Esophagus (tissue), 2 donors: ENCODE data around the gene DIRAS3. TPM values are rescaled to one million over a fixed set of nuclear protein-coding genes. Genes with fewer than 3 reads are reported as not detected.

Source experiments
- H3K27ac ChIP-seq, 2 donors: one replicate each; pipeline ENCODE4 v1.5.1; 2013; ENCODE audit warnings: low read depth in 2 of 2, mild to moderate bottlenecking in 2 of 2, inconsistent platforms in 1 of 2, low read length in 1 of 2, moderate library complexity in 1 of 2
- H3K27me3 ChIP-seq, 2 donors: one replicate each; pipeline ENCODE4 v1.6.1; 2013; ENCODE audit warnings: low read length in 2 of 2, control low read depth in 1 of 2, mild to moderate bottlenecking in 1 of 2; ENCODE audit not compliant: insufficient read depth in 2 of 2, control insufficient read depth in 1 of 2
- H3K36me3 ChIP-seq, 2 donors: one replicate each; pipeline ENCODE4 v1.6.1; 2013; ENCODE audit warnings: low read length in 1 of 2; ENCODE audit not compliant: control insufficient read depth in 2 of 2, insufficient read depth in 2 of 2
- H3K4me1 ChIP-seq, 2 donors: one replicate each; pipeline ENCODE4 v1.6.1; 2013; ENCODE audit warnings: low read length in 1 of 2; ENCODE audit not compliant: control insufficient read depth in 2 of 2, insufficient read depth in 2 of 2
- H3K4me3 ChIP-seq, 2 donors: one replicate each; pipeline ENCODE4 v1.5.1; 2013; ENCODE audit warnings: low read length in 2 of 2, mild to moderate bottlenecking in 2 of 2, low read depth in 1 of 2, moderate library complexity in 1 of 2
- H3K9me3 ChIP-seq, 2 donors: one replicate each; pipeline ENCODE4 v1.6.1; 2013; ENCODE audit warnings: mild to moderate bottlenecking in 2 of 2, low read depth in 1 of 2, low read length in 1 of 2, moderate library complexity in 1 of 2; ENCODE audit not compliant: control insufficient read depth in 2 of 2, insufficient read depth in 1 of 2
- WGBS, 2 donors: extraction: QIAGEN DNeasy Blood & Tissue Kit; methylation state at CpG; one replicate each; pipeline ENCODE4 v1.1.7; 2013; 5-methylcytosine and 5-hydroxymethylcytosine counted together
- polyA plus RNA-seq, 2 donors: library from polyadenylated mRNA; stranded (reverse); fragments of 200-250 nt; gene quantifications; one replicate each; pipeline ENCODE4 v1.2.3, GENCODE V29; 2013
- donor health status: healthy with polysubstance abuse.
- donor health status: Bipolar disorder and iron deficiency.

The DIRAS3 gene, protein sequence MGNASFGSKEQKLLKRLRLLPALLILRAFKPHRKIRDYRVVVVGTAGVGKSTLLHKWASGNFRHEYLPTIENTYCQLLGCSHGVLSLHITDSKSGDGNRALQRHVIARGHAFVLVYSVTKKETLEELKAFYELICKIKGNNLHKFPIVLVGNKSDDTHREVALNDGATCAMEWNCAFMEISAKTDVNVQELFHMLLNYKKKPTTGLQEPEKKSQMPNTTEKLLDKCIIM
- 1 to 10 TPM; 1.6 to 2.7 TPM for polyA plus RNA-seq

DNA sequence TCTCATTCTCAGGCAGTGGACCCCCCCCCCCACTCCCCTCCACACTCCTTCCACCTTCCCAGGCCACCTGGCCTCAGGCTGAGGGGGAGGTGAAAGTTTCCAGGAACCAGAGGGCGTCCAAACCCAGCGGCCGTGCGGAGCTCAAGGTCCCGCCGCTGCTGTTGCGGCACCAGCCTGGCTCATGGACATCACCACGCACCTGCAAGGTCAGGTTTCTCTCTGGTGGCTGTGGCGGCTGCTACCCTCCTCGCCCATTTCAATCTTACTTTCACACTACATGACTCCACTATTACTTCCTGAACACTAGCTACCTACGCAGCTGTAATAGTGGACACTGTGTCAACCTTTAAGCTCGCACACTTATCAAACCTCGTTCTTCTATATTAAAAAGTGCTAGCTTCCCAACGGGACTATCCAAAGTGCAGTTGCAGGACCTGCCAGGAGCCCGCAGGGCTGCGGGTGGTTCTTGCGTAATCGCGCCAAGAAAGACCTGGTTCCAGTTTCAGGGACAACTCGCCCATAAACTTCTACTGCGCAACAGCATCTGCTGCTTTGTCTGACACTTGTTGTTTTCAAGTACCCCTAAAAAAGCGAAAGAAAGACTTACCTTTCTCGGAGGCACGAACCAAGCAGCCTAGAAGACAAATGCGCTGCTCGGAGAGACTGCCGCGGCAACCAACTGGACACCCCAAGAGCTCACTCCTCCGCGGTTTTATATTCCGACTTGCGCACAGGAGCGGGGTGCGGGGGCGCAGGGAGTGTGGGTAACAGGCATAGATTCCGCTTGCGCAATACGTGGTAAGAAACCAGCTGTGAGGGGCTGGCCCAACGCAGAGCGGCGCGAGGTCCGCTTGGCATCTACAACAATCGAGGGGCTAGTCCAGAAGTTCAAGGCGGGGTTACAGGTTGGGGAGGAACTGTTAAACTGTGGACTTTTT is at the start of gene DIRAS3:
Gene DIRAS3, minus strand, starts transcription at position 687 of the 938 bp plus-strand sequence. CDS start 3,330 bp downstream, outside the sequence.
- H3K9me3 ChIP-seq, result peaks cover 0 to 5% of the 10 kb centered on the region in 2 donors
- no peak within 1 kb of the TSS for H3K27ac ChIP-seq
- peak within 1 kb of the TSS; percentile 45 to 48 for H3K4me3 ChIP-seq
- WGBS, 2 donors, result 54 to 63% methylated on average over 45 of the region's 45 CpGs
- H3K36me3 ChIP-seq, result no peaks in the 10 kb centered on the region
- H3K4me1 ChIP-seq, result no peaks in the 10 kb centered on the region
- H3K27me3 ChIP-seq, result no peaks in the 10 kb centered on the region

DNA sequence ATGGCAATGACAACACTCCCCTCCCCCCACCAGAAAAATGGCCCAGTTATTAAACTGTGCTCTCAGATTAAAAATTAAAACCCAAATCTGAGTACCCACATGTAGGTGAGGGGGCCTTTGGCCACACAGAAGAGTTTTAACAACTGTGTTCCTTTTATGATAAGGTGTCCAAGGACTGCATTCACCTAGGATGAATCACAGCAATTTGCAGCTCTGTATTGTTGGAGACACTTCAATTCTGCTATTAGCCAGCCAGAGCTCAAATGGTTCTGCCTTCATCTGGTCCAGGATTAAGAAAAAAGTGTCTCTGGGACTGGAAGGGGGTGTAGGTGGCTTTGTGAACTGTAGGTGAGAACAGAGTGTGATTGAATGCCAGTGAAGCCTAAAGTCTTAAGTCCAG is 43.3 kb upstream of the DIRAS3 start:
- no peaks in the 10 kb centered on the region for H3K4me1 ChIP-seq
- no peaks in the 10 kb centered on the region for H3K9me3 ChIP-seq
- H3K27me3 ChIP-seq, result no peaks in the 10 kb centered on the region
- no peaks in the 10 kb centered on the region for H3K36me3 ChIP-seq
- H3K27ac ChIP-seq, result no peak overlapping the region
- H3K4me3 ChIP-seq, result no peak overlapping the region

DNA sequence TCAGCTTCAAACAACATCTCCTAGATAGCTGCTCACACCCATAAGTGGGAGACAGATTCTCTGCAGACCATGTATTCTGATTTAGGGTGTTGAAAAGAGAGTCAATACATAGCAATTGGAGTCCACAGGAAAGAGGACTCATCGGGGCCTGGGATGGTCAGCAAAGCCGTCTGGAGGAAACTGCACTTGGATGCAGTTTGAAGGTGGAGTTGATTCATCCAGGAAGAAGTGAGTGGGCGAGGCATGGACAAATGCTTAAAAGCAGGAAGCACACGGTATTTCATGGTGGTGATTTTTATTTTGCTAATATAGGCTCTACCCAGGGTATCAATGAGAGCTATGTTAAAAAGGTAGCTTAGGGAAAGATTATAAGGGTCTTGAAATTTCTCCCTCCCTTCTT is 36.8 kb upstream of the DIRAS3 start:
- no peaks in the 10 kb centered on the region for H3K36me3 ChIP-seq

DNA sequence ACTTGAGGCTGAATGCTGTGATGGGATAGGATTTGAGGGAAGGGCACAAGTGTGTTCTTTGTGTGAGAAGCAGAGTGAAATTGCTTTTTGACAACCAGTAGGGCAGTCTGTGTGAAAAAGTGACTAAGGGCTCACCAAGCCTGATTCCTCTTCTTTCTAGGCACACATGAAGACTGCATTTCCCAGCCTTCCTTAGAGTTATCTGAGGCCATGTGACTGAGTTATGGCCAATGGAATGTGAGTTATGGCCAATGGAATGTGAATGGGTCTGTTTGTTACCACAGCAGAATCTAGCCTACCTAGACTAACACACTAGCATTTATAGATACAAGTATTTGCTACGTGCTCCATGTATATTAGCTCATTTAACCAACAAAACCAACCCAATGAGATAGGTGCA is 35.3 kb upstream of the DIRAS3 start:
- WGBS, 2 donors, result 78 to 88% methylated on average over 1 of the region's 1 CpG
- no peaks in the 10 kb centered on the region for H3K36me3 ChIP-seq
- H3K27me3 ChIP-seq, result no peaks in the 10 kb centered on the region
- no peak overlapping the region for H3K4me3 ChIP-seq
- H3K27ac ChIP-seq, result no peak overlapping the region
- no peaks in the 10 kb centered on the region for H3K4me1 ChIP-seq
- peaks cover 0 to 5% of the 10 kb centered on the region in 2 donors for H3K9me3 ChIP-seq

More for the DNA sequence above, 36.8 kb upstream of the DIRAS3 start:
- no peaks in the 10 kb centered on the region for H3K27me3 ChIP-seq
- H3K27ac ChIP-seq, result no peak overlapping the region
- 72 to 79% methylated on average over 4 of the region's 4 CpGs for WGBS, 2 donors
- peaks cover 0 to 5% of the 10 kb centered on the region in 2 donors for H3K9me3 ChIP-seq
- H3K4me1 ChIP-seq, result no peaks in the 10 kb centered on the region
- H3K4me3 ChIP-seq, result no peak overlapping the region

DNA sequence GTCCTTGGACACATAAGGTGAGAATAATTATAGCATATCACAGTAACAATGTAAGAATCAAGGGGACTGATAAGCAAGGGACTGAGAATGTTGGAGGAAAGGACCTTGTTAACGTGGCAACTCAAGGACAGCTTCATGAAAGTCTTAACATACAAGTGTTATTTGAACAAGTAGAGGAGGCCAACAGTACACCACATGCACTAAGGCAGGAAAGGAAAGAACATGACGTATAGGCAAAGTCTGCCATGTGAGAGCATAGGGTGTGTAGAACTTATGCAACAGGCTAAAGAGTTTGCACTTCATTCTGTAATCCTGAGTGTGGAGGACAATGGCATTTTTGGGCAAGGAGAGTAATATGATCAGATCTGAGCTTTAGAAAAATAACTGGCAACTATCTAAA is 33.3 kb upstream of the DIRAS3 start:
- Histone ChIP-seq H3K27ac (no peak overlapping the region), H3K4me3 (no peak overlapping the region), H3K36me3 (no peaks in the 10 kb centered on the region), H3K4me1 (no peaks in the 10 kb centered on the region), H3K27me3 (no peaks in the 10 kb centered on the region), H3K9me3 (peaks cover 0 to 5% of the 10 kb centered on the region in 2 donors)
- WGBS, 2 donors, result 47 to 59% methylated on average over 2 of the region's 2 CpGs

DNA sequence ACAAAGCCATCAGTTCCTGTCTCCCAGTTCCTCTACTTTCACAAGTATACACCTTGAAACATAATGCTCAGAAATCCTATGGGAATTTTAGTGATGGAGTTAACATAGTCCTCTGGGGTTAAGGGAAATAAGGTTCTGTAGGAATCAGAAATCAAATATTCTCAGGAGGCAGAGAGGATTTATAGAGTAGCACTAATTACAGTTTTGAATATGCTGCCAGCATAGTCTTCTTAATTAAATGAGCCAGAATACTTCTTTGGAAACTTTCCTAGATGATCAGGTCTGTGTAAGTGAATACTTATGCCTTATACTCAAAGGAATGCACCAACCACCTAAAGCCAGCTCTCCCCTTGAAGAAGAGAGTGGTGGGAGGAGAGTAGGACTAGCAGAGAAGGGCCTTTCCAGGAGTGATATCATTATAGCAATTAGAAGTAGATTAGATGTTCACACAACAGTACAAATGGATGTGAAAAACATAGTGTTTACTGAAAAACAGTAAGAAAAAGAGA is 31.4 kb upstream of the DIRAS3 start:
- H3K4me1 ChIP-seq, result no peaks in the 10 kb centered on the region
- no peak overlapping the region for H3K27ac ChIP-seq
- no peaks in the 10 kb centered on the region for H3K36me3 ChIP-seq
- no peaks in the 10 kb centered on the region for H3K27me3 ChIP-seq
- H3K9me3 ChIP-seq, result peaks cover 0 to 3% of the 10 kb centered on the region in 2 donors
- H3K4me3 ChIP-seq, result no peak overlapping the region

DNA sequence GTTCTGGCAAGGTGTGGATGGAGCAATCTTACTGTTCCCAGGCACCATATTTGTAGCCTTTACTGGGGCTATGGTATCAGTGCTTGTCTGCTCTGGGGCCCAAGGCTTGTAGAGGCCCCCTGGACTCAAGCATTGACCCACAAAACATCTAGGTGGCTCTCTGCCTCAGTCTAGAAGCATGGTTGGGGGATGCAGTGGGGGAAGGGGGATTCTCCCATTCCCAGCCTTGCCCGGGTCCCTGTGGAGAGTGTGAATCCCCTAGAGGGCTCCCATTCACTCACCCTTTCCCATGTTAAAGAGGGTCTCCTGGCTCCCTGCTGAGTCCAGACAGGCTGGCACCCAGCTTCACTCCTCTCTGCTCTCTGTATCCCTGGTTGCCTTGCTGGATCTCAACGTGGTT is 28.2 kb upstream of the DIRAS3 start:
- Histone ChIP-seq H3K4me3 (no peak overlapping the region), H3K27ac (no peak overlapping the region), H3K27me3 (no peaks in the 10 kb centered on the region), H3K36me3 (no peaks in the 10 kb centered on the region), H3K9me3 (no peaks in the 10 kb centered on the region), H3K4me1 (no peaks in the 10 kb centered on the region)
- WGBS, 2 donors, result 62 to 81% methylated on average over 2 of the region's 2 CpGs

DNA sequence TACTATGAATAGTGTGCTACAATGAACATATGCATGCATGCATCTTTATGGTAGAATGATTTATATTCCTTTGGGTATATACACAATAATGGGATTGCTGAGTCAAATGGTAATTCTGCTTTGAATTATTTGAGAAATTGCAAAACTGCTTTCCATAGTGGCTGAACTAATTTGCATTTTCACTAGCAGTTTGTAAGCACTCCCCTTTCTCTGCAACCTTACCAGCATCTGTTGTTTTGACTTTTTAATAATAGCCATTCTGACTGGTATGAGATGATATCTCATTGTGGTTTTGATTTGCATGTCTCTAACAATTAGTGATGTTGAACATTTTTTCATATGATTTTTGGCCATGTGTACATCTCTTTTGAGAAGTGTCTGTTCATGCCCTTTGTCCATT is 24.0 kb upstream of the DIRAS3 start:
- Histone ChIP-seq H3K27ac (no peak overlapping the region), H3K4me1 (no peaks in the 10 kb centered on the region), H3K36me3 (no peaks in the 10 kb centered on the region), H3K9me3 (no peaks in the 10 kb centered on the region), H3K4me3 (no peak overlapping the region), H3K27me3 (no peaks in the 10 kb centered on the region)

DNA sequence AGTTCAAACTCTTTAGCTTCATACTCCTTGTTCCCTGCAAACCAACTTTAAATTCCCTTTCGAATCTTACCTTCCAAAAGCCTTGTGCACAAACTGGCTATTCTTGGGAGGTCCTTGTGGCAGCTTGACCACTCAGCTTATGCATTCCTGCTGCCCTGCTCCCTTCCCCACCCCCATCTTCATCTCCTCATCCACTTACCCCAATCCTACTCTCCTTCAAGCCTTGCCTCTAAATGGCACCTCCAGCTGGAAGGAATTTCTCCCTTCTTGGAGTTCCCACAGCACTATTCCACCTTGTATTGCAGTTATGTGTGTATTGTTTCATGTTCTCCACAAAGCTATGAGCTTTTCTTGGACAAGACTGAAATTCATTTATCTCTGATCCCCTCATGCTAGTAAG is 15.3 kb upstream of the DIRAS3 start:
- Histone ChIP-seq H3K4me3 (no peak overlapping the region), H3K4me1 (no peaks in the 10 kb centered on the region), H3K27ac (no peak overlapping the region), H3K36me3 (no peaks in the 10 kb centered on the region), H3K9me3 (no peaks in the 10 kb centered on the region), H3K27me3 (no peaks in the 10 kb centered on the region)
- 85 to 86% methylated on average over 1 of the region's 1 CpG for WGBS, 2 donors
